ENCODE data around the gene DGKB.
"Not testable (repeated sequence)": the region's sequence is repeated elsewhere in the genome, so short reads cannot be mapped to it uniquely, and the experiment has no call there.

DGKB gene

DNA sequence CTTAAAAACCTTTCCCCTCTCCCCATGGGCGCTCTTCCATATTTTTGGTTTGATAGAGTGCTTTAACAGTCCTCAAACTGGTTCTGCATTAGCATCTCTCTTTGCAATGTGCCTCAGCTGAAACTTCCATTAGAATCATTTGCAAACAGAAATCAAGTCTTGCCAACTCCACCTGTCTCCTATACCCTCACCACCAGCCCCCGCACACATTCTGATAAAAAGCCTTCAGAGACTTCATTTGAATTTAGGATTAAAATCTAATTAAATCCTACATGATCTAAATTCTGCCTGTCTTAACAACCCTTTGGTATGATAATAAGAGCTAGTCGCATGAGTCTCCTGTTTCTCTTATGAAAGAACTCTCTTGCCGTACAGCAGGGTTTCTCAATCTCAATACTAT, 528.2 kb downstream of the DGKB start:
- no peak for DNase-seq

- no peak for DNase-seq
Measured at GRCh38 chr7:14368285-14368684, 534.3 kb downstream of the DGKB start.

GRCh38 chr7:14351167-14351566, 551.4 kb downstream of the DGKB start:
- DNase-seq: no peak

- no peak for DNase-seq
Measured at GRCh38 chr7:14341200-14341775, 561.3 kb downstream of the DGKB start.

- DNase-seq: no peak
Measured at GRCh38 chr7:14340393-14341074, 562.0 kb downstream of the DGKB start.

GRCh38 chr7:14339861-14340260, 562.7 kb downstream of the DGKB start:
- no peak for DNase-seq

- DNase-seq: no peak
Measured at GRCh38 chr7:14336256-14336655, 566.3 kb downstream of the DGKB start.

DNA sequence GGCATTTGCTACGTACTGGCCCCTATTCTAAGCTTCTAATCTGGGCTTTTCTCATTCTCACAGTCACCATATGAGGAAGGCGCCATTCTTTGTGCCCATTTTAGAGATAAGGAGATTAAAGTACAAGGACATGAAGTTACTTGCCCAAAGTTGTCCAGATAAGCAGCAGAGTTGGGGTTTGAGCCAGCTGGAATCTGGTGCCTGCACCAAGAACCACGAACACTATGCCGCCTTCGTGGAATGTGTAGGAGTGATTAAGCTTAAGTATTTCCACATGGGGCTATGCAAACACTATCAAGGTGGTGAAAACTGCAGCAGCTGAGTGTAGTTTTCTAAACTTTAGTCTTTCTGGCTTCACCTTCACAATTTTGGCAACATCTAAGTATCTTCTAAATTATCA, 570.4 kb downstream of the DGKB start:
- no peak for DNase-seq

DNA sequence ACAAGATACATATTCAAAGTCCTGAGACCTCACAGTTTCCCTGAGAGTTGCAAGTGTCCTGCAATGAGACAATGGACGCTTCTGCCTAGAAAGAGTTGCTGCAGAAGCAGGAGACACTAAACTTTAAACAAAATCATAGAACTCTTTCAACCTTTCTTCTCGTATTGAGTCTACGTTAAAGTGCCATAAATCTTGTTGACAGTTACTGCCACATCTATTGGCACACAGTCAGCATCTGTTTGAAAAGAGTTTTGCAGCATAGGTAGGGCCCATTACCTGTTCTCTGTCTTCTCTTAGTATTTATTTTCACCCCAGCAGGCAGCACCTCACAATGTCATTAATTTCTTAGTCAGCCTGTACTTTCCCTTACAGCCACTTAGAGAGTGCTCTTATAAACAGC, 577.8 kb downstream of the DGKB start:
- DNase-seq: no peak

DNA sequence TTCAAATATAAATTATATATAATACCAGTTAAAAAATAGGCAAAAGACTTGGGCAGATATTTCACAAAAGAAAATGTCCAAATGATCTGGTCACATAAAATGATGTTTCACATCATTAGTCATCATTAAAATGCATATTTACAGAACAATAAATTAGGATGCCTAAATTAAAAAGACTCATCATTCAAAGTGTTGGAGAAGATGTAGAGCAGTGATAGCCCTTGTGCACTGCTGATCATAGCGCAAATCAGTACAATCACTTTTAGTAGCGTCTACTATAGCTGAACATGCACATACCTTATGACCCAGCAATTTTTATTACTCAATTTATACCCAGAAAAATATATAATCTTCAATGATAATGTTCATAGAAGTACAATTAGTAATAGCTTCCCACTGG, 579.8 kb downstream of the DGKB start:
- no peak for DNase-seq

DNA sequence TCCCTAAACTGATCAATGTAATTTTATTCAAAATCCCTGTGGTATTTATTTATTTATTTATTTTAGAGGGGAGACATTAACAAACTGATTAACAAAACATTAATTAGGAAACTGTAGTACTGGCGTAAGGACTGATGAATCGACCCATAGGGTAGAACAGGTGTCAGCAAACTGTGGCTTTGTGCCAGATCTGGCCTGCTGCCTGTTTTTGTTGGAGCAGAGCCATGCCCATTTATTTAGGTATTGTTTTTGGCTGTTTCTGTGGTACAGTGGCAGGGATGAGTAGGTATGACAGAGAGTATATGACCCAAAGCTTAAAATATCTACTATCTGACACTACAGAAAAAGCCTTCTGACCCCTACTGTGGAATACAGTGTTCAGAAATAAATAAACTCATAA, 580.6 kb downstream of the DGKB start:
- DNase-seq: no peak

GRCh38 chr7:14309432-14309831, 593.1 kb downstream of the DGKB start:
- DNase-seq: no peak

DNA sequence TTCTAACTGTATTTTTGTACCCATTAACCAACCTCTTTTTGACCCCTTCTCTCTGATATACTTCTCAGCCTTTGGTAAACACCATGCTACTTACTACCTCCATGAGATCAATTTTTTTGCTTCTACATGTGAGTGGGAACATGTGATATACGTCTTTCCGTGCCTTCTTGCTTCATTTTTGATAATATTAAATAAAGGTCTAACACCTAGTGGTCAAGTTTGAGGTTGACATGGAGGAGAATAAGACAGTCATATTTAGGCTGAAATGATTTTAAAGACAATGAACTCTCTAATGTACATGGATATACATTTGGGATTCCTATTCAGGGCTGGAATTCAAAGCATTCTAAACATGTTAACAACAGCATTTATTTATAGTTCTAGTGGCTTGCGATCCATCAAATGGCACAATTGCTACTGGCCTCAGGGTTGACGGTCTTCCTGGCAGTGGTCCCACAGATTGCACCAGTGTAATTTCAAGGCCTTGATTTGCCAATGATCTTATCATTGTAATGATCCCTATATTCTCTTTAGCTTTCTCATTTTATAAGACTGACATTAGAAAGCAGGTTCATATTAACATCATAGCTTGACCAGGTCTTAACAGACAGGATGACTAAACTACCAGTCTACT, 597.2 kb downstream of the DGKB start:
- DNase-seq: no peak

DNA sequence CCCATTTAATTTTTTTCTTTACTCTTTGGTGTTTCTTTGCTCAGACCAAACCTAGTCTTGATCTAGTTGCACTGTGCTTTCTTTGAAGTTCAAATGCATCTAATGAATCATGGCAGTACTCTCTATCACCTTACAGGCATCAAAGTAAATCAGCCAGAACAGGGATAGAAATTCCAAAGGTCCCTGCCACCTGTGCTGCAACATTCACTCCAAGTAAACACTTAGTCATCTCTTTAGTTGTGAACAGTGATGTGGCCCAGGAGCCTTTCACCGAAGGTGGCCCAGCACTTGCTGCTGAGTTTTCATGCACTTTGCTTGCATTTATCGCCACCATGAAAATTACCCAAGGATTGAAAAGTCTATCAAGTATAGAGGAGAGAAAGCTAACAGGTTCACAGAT, 599.0 kb downstream of the DGKB start:
- no peak for DNase-seq

GRCh38 chr7:14294637-14295036, 607.9 kb downstream of the DGKB start:
- no peak for DNase-seq

GRCh38 chr7:14293434-14293833, 609.1 kb downstream of the DGKB start:
- no peak for DNase-seq

DNA sequence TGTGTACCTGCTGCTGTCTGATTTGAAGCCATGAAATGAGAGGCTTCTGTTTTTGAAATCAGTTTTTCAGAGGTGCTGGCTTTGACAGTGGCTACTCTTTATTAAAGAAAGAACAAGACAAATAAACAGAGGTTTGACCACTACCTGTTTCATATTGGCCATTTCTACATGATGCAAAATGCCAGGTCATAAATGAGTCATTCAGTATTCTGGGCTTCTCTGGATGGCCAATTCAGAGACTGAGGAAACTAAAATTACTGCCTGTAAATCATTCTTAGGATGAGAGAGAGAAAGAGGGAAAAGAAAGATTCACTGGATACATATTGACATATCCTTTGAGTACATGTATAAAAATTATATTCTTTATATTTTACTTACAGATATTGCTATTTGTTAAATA, 609.8 kb downstream of the DGKB start:
- DNase-seq: no peak

DNA sequence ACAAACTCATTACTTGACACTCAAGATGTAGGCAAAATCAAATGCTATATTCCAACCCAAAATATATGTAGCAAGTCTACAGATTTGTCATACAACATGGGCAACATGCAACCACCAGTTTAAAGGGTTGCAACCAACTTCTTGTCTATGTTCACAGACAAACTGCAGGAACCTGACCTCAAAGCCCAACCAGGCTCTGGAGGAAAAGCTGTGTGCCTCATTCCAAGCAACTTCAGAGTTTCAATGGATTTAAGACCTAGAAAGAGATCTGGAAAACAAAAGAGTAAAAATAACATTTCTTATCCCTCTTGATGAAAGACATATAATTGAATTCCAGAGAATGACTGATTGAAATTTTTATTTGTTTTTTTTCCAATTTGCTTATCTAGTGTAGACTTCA, 612.6 kb downstream of the DGKB start:
- no peak for DNase-seq

DNA sequence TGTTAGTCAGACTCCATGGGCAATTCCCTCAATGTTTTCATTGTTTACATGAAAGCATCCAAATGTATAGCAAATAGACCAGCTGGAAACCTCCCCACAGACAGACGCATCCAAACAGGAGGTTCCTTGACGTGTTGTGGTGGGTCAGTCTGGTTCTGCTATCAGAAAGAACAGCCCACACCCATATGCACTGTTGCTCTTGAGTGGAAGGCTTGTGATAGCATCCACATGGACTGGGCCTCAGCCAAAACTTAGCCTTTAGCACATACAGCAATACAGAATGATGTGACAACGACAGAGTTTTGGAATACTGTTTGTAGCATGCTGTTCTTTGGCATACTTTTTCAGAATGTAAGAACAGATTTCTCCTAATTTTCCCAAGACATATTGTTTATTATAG, 613.9 kb downstream of the DGKB start:
- DNase-seq: no peak

GRCh38 chr7:14287398-14287797, 615.2 kb downstream of the DGKB start:
- DNase-seq: no peak

DNA sequence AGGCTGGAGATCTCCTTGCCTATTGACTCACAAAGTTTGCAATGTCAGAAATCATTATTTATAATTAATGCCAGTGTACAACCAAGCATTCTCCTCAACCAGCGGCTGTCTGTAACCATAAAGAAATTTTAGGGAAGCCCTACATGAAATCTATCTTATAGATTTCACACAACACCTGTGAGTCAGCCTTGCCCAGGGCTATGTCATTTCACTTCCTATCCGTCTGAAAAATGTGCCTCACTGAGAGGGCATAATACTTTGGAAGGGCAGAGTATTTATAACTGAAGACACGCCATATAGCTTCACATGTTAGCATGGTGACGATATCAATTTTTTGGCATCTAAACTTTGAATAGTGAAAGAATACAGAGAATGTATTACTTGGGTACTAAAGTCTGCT, 616.5 kb downstream of the DGKB start:
- DNase-seq: no peak

DNA sequence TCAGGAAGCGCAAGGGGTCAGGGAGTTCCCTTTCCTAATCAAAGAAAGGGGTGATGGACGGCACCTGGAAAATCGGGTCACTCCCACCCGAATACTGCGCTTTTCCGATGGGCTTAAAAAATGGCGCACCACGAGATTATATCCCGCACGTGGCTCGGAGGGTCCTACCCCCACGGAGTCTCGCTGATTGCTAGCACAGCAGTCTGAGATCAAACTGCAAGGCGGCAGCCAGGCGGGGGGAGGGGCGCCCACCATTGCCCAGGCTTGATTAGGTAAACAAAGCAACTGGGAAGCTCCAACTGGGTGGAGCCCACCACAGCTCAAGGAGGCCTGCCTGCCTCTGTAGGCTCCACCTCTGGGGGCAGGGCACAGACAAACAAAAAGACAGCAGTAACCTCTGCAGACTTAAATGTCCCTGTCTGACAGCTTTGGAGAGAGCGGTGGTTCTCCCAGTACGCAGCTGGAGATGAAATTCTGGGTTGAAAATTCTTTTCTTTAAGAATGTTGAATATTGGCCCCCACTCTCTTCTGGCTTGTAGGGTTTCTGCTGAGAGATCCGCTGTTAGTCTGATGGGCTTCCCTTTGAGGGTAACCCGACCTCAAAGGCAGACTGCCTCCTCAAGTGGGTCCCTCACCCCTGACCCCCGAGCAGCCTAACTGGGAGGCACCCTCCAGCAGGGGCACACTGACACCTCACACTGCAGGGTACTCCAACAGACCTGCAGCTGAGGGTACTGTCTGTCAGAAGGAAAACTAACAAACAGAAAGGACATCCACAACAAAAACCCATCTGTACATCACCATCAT, 623.3 kb downstream of the DGKB start:
- DNase-seq: not testable (repeated sequence)

DNA sequence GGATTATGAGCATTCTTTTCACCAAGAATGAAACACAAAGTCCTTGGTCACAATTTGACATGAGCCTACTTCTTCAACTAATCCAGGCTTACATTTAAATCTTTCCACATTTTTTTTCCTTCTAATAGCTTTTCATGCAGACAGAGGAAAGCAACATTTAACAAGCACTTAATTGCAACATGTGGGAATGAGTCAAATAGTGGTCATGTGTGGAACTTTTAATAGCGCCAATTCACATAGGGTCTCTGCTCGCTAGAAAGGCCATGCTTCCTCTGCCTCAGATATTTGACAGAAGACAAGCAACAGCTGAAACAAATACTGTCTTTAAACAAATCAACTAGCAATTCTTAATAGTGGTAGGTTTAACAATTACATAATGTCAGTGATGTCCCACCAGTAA, 627.2 kb downstream of the DGKB start:
- DNase-seq: no peak

DNA sequence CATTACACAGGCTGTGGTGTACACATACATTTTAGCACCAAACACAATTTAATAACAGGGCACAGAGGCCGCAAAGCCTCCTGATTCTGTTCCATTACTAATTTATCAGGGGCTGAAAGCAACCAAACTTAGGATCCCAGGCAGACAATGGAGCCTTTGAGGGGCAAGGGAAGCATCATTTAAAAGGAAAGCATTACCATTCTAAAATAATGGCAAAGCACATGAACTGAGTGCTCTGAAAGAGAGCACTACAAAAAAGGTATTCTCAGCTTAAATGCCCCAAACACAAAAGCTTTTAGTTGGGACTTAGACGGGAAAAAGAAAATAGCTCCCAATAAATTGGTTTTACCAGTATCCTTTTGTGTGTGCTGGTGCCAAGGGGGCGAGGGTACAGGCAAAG, 631.1 kb downstream of the DGKB start:
- no peak for DNase-seq

Measured in activated naive CD4-positive, alpha-beta T cell (primary cell).